ENCODE measurements around the gene PTPRG.

PTPRG gene

DNA sequence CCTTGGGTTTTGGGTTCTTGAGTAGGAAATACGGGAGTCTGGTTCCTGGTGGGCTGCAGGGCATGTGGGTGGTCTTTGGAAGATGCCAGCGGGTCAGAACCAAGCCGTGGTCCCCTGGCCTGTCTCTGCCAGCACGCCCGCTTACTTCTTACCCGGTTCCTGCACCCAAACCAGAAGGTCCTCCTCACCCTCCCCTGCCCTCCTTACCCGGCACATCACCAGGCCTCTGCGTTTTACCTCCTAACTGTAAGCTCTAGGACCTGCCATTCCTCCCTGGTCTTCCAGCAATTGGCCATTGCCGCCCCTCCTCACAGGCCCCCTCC, 628.0 kb downstream of the PTPRG start:
- DNase-seq (ENCODE audit: low spot score): no peak

DNA sequence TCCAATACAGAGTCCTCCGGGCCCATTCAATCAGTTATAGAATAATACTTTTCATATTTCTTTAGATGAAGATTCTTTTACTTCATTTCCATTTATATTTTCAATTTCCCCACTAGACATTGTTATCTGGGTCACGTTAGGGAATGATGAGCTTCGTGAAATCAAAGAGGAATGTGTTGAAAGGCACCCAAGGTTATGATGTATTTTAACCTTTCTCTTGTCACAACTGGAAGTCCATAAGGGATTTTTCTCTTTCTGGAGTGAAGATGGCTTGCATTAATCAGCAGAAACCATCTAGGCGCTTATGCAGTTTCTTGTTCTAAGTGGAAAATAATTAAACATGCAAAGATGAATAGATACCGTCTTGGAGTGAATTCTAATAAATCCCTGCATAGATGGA, 631.5 kb downstream of the PTPRG start:
- no peak for DNase-seq (ENCODE audit: low spot score)

DNA sequence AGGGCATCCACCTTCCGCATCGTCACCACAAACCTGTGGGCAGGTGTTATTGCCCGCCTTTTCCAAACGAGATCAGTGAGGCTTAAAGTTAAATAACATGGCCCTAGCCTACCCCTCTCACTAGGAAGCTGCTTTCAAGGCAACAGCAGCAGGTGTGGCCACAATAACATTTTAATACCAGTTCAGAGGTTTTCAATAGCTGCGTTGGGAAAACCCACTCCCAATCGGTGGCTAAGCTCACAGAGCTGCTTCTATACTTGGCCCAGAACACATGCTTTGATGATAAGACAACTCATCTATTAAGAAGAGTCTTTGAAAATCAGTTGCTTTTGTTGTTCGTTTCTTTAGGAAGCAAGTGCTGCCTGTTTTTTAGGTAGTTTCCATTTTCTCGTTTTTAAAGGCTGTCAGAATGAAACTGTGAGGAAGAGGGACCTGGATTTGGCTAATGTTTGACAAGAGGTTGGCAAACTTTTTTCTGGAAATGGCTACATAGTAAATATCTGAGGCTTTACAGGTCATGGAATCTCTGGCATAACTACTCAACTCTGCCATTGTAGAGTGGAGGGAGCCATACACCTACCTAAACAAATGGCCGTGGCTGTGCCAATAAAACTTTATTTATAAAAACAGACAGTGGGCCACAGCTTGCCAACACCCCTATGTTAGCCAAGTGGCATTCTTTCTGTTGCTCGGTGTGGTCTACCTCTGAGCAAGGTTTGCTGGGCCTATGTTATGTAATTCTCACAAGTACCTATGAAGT, 632.4 kb downstream of the PTPRG start:
- no peak for DNase-seq (ENCODE audit: low spot score)

DNA sequence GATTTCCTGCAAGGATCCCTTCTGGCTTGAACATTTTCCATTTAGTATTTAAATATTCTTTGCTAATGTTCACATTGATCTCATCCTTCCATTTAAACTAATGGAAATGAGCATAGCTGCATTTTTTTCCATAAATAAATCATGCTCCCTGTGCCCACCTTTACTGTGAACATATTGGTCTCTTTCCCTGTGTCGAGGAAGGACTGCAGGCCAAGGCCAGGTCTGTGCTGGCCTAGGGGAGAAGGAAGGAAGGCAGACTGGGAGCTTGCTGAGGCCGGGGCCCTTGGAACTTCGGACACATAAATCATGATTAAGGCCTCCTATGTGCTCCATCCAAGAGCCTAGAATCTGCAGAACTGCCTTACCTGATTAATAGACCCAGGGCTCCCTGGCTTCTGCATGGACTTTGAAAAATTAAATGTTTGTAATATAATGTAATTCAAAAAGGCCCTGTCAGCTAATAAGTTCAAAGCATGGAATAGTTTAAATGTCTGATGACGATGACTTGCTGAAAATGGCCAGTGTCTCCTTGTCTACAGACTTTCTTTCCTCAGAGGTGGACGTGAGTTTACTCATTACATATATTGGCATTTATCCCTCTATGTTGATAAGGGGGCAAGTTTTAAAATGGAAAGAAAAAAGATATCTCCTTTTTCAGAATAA, 636.1 kb downstream of the PTPRG start:
- no peak for DNase-seq (ENCODE audit: low spot score)

DNA sequence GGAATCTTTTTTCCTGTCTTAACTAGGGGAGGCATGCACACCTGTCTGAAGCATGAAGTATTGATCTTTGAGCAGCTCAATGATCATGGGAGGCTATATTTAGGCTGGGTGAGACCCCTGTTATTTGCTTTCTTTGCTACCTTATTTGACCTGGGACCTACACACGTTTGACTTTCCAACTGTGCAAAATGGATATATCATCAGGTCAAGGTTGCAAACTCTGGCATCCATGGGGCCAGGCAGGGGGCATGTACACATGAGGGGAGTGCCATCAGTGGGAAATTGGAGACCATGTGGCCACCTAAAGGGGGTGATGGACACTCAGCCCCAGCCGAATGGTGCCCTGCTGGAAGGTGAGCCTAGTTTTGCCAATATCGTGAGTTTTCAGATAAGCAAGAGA, 637.8 kb downstream of the PTPRG start:
- no peak for DNase-seq (ENCODE audit: low spot score)

DNA sequence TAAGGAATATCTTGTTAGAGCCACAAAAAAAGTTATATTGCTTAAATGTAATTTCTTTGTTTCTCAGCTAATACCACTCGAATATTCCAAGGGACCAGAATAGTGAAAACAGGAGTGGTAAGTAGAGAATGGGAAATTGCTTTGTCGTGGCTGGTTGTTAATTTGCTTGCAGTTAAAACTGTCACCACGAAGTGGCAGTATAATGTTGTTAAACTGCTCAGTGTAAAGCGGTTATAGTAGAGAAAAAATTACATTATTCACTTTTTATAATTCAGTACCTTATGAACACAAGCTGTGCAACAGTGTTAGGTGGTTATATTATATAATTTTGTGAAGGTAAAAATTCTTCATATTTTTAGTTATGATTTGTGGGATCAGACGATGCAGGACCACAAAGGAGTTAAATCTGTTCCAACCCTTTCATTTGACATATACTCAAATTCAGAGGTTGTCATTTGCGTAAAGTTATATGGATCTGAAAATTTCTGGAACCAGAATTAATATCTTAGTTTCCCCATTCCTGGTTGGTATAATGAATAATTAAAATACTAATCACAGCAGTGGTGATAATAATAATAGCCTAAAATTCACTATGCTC, 640.2 kb downstream of the PTPRG start:
- peak; percentile 29 for DNase-seq (ENCODE audit: low spot score)

DNA sequence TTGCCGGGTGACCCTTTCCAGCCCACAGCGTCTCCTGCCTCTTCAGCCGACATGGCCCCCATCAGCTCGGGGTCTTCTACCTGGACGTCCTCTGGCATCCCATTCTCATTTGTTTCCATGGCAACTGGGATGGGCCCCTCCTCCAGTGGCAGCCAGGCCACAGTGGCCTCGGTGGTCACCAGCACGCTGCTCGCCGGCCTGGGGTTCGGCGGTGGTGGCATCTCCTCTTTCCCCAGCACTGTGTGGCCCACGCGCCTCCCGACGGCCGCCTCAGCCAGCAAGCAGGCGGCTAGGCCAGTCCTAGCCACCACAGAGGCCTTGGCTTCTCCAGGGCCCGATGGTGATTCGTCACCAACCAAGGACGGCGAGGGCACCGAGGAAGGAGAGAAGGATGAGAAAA, 641.8 kb downstream of the PTPRG start:
- DNase-seq (ENCODE audit: low spot score): no peak

DNA sequence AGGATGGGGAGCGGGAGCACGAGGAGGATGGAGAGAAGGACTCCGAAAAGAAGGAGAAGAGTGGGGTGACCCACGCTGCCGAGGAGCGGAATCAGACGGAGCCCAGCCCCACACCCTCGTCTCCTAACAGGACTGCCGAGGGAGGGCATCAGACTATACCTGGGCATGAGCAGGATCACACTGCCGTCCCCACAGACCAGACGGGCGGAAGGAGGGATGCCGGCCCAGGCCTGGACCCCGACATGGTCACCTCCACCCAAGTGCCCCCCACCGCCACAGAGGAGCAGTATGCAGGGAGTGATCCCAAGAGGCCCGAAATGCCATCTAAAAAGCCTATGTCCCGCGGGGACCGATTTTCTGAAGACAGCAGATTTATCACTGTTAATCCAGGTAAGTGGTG, 642.2 kb downstream of the PTPRG start:
- no peak for DNase-seq (ENCODE audit: low spot score)

DNA sequence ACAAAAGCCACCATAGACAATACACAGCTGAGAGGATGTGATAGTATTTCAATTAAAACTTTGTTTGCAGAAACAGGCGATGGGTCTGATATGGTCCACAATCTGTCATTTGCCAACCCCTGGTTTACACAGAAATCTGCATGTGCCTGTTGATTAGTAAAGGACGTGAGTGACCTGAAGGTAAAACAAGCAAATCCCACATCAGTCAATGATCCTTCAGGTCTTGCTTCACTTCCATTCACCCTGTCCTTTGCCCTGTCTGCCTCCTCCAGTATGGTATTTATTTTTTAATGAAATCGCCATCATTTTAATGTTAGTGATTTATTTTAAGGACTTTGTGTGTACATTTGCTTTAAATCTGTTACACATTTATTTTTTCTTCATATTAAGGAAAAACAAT, 645.8 kb downstream of the PTPRG start:
- DNase-seq (ENCODE audit: low spot score): no peak

DNA sequence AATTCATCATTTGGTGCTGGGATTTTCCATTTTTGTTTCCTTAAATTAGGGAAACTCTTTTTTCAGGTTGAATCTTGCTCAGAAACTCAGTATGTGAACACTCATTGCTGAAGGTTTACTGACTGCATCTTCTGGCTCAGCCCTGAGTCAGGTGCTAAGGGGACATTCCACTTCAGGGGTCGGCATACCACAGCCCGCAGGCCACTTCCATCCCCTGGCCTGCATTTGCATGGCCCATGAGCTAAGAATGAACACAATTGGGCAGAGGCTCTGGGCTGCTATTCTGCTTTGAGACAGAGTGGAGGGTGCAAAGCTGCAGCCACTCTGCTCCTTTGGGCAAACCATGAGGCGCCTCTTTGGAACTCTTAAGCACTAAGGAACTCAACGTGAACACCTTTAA, 647.0 kb downstream of the PTPRG start:
- DNase-seq (ENCODE audit: low spot score): no peak

DNA sequence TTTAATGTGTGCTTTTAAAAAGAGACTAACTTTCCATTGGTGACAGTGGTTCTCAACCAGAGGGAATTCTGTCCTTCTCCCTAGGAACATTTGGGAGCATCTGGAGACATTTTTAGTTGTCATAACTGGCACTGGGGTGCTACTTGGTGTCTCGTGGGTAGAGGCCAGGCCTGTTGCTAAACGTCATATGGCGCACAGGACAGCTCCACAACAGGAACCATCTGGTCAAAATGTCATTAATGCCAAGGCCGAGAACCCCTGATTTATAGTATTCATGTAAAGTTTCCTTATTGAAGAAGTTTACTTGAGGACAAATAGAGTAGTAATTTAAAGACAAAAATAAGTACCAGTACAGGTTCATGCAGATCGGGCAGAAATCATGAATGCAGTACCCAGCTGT, 647.7 kb downstream of the PTPRG start:
- no peak for DNase-seq (ENCODE audit: low spot score)

DNA sequence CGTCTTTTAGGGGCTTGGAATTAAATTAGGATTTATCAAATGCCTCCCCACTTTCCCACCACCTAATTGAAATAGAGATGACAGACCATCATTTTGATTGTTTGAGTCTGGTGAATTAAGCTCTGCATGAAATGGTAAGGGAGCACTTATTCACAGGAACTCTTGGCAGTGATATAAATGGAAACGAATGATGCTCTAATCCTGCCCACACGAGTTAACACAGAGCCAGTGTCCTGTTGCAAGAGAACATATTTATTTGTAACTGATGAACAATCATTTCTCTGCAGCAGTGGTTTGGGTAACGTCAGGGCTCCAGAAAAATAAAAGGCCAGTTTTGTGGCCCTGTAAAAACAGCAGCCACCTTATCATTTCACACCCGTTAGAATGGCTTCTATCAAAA, 648.6 kb downstream of the PTPRG start:
- no peak for DNase-seq (ENCODE audit: low spot score)

DNA sequence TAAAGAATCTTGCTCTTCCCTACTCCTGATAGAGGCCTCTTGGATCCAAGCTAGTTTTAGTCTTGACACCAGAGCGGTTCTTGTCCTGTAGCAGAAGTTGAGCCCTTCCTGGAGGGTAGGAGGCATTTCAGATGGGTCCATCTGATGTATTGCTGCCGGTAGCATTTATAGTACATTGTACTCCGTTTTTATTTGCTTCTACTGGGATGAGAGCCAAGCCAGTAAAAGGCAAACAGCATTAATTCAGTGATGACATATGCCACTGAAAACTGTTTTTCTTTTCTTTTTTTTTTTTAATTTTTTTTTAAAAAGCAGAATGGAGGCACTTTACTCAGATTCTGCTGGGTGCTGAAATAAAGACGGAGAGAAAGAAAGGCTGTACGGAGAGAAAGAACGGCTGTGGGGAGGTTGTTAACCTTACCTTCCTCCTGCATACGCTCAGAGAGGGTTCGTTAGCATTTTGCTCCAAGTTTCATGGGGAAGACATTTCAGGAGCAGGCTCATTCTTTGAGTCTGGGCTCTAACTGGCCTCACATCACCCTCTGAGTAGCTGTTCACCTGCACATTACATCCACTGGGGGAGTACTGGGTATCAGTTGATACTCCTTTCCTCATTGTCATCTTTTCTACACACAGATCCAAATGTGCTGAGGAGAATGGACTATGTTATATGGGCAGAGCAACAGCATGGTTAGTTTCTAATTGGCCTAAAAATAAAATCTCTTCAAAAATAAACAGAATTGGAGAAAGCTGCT, 650.5 kb downstream of the PTPRG start:
- DNase-seq (ENCODE audit: low spot score): no peak

DNA sequence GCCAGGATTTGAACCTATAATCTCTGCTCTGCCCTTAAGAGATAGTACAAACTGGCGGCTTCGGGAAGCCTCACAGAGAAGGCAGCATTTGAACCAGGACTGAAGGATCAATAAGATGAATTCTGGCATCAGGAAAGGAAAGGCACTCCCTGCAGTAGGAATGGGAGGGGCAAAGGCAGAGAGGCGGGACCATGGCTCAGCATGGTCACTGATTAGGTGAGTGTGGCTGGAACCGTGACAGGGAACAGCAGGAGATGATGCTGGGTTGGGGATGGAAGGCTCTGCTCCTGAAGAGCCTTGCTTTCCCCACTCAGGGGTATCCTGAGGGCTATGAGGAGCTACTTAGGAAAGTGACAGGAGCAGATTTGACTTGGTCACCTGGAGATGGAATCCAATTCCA, 653.5 kb downstream of the PTPRG start:
- DNase-seq (ENCODE audit: low spot score): no peak

DNA sequence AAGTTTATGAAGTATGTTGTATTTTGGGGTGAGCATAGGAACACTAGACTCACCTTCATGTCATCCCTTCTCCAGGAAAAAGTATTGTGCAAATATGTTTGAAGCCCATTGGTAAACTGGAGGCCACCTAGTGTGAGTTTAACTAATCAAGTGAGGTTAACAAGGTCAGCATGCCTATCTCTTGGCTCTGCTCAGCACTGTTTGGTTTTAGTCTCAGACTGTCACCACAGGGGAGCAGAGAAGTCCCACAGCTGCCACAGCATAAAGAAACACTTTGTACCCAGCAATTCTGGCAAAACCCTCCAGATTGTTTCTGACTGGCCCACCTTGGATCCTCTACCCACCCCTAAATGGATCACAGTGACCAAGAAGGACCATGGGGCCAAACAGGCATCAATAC, 659.2 kb downstream of the PTPRG start:
- no peak for DNase-seq (ENCODE audit: low spot score)

DNA sequence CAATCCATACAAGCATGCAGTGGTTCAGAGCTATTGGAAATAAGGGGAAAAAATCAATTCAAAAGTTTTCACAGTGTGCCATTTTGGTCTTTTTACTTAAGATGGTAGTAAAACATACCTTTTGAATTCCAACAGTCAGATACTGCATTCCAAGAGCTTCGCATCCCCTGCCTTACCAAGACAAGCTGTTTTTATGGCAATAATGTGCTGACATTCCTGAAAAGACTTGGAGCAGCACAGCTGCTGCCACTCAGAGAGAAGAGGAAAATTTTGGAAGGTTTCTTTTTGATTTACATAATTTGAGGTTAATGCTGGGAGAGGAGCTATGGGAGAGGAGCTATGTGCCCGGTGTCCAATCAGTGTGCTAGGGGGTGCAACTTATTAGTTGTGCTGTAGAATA, 663.7 kb downstream of the PTPRG start:
- DNase-seq (ENCODE audit: low spot score): no peak

DNA sequence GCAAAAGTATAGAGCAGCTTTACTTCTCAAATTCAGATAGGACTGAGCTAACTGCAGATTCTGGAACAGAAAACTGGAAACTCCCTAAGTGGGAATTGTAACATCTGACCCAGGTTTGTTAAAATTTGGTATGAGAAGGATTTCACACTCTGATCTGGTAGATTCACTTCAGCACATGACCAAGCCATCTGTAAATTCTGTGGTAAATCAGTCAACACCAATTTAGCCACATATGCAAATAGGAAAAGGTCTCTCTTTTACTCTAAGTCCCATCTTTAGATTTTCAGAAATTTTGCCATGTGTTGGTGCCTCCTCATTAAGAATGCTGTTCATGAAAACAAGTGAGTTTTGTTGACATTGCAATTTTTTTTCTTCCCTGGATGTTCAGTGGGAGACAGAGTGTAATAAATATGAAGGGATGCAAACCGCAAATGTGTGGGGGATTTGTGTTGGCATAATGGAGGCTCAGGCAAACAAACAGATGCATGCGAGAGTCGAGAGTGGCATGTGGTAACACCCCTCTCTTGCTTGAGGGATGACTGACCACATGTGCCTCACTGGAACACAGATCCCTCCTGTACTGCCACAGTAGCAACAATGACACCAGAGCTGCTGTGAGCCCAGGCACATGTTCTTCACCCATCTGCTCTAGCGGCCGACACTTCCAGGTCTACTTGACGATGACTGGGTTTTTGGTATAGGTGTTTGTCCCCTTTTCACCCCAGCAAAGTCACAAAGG, 665.4 kb downstream of the PTPRG start:
- no peak for DNase-seq (ENCODE audit: low spot score)

DNA sequence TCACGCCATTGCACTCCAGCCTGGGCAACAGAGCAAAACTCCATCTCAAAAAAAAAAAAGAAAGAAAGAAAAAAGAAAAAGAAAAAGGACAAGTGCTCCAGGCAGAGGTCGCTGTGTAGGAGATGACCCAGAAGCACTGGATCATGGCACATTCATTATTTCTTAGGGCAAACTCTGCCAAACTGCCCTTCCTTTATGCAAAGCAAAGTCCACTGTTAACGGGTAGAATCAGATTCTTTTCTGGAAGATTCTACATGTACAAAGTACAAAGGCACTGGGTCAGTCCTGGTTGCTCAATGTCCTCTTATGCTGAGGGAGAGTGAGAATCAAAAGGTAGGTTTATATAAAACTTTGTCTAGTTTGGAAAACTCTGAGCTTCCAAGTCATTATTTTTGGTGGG, 667.1 kb downstream of the PTPRG start:
- no peak for DNase-seq (ENCODE audit: low spot score)

DNA sequence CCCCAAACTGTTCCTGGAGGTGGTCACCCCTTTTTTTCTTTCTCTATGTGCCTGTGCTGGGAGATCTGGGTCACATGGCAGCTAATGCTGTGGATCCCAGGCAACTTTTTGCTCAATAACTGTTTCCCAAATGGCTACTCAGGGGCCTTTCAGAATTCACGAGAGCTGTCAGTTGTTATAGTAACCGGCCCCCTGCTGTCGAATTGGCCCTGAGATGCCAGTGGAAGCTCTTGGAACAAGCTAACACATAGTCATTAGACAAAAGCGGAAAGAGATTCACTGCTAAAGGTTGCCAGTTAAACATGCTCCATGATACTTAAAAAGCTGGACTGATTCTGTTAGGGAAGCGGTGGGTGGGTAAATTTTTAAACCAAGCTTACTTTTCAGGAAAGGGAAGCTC, 667.8 kb downstream of the PTPRG start:
- DNase-seq (ENCODE audit: low spot score): no peak

DNA sequence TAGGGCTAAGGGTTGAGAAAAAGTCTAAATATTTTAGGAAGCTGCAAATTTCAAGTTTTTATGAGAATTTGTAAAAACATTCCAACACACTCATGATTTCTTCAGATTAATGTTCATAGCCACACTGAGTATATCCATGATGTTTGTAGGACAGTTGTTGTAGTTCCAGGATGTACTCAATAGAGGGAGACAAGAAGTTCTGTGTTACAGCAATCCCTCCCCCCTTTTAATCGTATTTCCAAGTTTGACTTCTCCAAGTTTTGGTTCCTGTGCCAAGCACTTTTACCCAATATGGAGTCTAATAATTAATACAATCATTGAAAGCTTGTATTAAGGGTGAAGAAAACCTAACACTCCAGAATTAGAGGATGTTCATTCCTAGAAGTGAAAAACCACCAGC, 668.5 kb downstream of the PTPRG start:
- peak; percentile 6 for DNase-seq (ENCODE audit: low spot score)

DNA sequence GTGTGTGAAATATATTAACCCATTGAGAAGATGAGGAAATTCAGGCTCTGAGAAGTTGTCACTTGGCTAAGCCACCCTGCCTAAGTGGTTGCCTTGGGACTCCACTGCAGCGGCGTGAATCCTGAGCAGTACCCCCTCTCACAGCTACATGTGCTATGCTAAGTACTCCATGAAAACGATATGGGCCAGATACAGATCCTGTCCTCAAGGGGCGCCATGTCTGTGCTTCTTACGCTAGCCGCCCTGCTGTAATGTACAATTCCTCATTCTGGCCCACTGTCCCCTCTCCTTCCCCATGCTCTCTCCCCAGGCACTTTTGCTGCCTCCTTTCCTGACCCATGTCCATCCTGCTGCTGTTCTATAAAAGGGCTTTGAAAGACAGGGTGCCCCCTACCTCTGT, 671.7 kb downstream of the PTPRG start:
- DNase-seq (ENCODE audit: low spot score): no peak

DNA sequence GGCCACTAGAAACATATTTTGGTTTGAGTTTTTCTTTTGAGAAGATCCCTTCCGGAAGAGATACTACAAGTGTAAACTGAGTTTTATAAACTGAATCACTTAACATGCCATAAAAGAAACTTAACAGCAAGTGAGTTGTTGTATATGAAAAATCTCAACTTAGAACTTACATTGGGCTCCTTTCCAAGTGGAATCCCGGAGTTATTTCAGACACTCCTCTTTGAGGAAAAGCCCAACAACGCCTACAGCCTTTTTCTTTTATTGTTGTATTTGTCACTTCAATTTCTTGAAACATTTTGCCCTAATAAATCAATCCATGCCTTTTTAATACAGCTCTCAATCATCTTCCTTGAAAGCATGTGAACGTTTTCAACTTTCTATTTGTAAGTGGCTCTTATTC, 674.6 kb downstream of the PTPRG start:
- no peak for DNase-seq (ENCODE audit: low spot score)

Data from SW480 (cell line).